Osteoblast (primary cell): ENCODE measurements around the gene SIX1. TPM values are rescaled to one million over a fixed set of nuclear protein-coding genes. Genes with fewer than 3 reads are reported as not detected.

Experiments used
- DNase-seq: peaks from one replicate; pipeline ENCODE4 v3.0.0; 2011; ENCODE audit warnings: low spot score, mixed read lengths; ENCODE audit not compliant: insufficient read length; ENCODE audit errors: missing footprints
- H2AFZ ChIP-seq: 2 replicates; pipeline ENCODE4 v1.6.0; 2011; ENCODE audit warnings: mild to moderate bottlenecking, low read length
- H3K27ac ChIP-seq: 2 replicates; pipeline ENCODE4 v1.5.1; 2011; ENCODE audit warnings: mild to moderate bottlenecking, low read depth, low read length, moderate library complexity
- H3K27me3 ChIP-seq: 2 replicates; pipeline ENCODE4 v1.6.0; 2012; ENCODE audit warnings: mild to moderate bottlenecking, control low read depth, inconsistent platforms, low read length, moderate library complexity; ENCODE audit not compliant: insufficient read depth
- H3K36me3 ChIP-seq: 2 replicates; pipeline ENCODE4 v1.5.1; 2011; ENCODE audit warnings: mild to moderate bottlenecking, low read length, control low read depth, moderate library complexity; ENCODE audit not compliant: insufficient read depth
- H3K4me1 ChIP-seq: 2 replicates; pipeline ENCODE4 v1.5.1; 2011; ENCODE audit warnings: mild to moderate bottlenecking, low read length, control low read depth, moderate library complexity; ENCODE audit not compliant: insufficient read depth
- H3K4me2 ChIP-seq: 2 replicates; pipeline ENCODE4 v1.6.0; 2011; ENCODE audit warnings: mild to moderate bottlenecking, low read length; ENCODE audit not compliant: insufficient read depth
- H3K4me3 ChIP-seq: fragments of 200-600 bp; sonication (generic); 3 replicates; pipeline ENCODE4 v1.5.1; 2012; ENCODE audit warnings: mild to moderate bottlenecking, low read length, inconsistent platforms; ENCODE audit not compliant: insufficient read depth
- H3K79me2 ChIP-seq: 2 replicates; pipeline ENCODE4 v1.6.0; 2012; ENCODE audit warnings: mild to moderate bottlenecking, low read length, control low read depth, inconsistent platforms; ENCODE audit not compliant: insufficient read depth
- H3K9me3 ChIP-seq: 2 replicates; pipeline ENCODE4 v1.5.1; 2011; ENCODE audit warnings: low read depth, low read length, control low read depth
- H4K20me1 ChIP-seq: 2 replicates; pipeline ENCODE4 v1.6.0; 2012; ENCODE audit warnings: mild to moderate bottlenecking, low read length, control low read depth; ENCODE audit not compliant: insufficient read depth
- CTCF ChIP-seq: IDR thresholded peaks from 2 replicates; pipeline ENCODE4 v1.5.1; 2011; ENCODE audit warnings: mild to moderate bottlenecking, low read depth, low read length, moderate library complexity; ENCODE audit errors: extremely low read depth
- total RNA-seq: library from RNA; depleted of rRNA; stranded (reverse); fragments of >200 nt; gene quantifications from 2 replicates; pipeline ENCODE4 v1.2.3, GENCODE V29; 2012

The SIX1 gene
- total RNA-seq, 1 donor: 18.1 TPM

- peaks cover 6% of the 10 kb centered on the region for H3K4me1 ChIP-seq
- TF ChIP-seq CTCF: no peak
- no peaks in the 10 kb centered on the region for H3K27me3 ChIP-seq
- H3K79me2 ChIP-seq: peaks cover 16% of the 10 kb centered on the region
- no peaks in the 10 kb centered on the region for H3K9me3 ChIP-seq
- peak; percentile 87 for DNase-seq
- peak overlapping the region; percentile 72 for H3K27ac ChIP-seq
- peaks cover 8% of the 10 kb centered on the region for H3K36me3 ChIP-seq
- H3K4me3 ChIP-seq: peak overlapping the region; percentile 65
- H2AFZ ChIP-seq: peak overlapping the region; percentile 81
- no peaks in the 10 kb centered on the region for H4K20me1 ChIP-seq
- peak overlapping the region; percentile 78 for H3K4me2 ChIP-seq
These were observed 11.6 kb downstream of the SIX1 start for GRCh38 chr14:60637479-60638315.

- no peak for TF ChIP-seq CTCF
- no peak overlapping the region for H3K27ac ChIP-seq
- H3K9me3 ChIP-seq: no peaks in the 10 kb centered on the region
- H4K20me1 ChIP-seq: no peaks in the 10 kb centered on the region
- no peak overlapping the region for H3K4me2 ChIP-seq
- H3K27me3 ChIP-seq: no peaks in the 10 kb centered on the region
- H3K79me2 ChIP-seq: peaks cover 9% of the 10 kb centered on the region
- peaks cover 6% of the 10 kb centered on the region for H3K4me1 ChIP-seq
- no peak overlapping the region for H3K4me3 ChIP-seq
- DNase-seq: peak; percentile 81
- H3K36me3 ChIP-seq: peaks cover 1% of the 10 kb centered on the region
- H2AFZ ChIP-seq: peak overlapping the region; percentile 81
These were observed 12.3 kb downstream of the SIX1 start for GRCh38 chr14:60636879-60637478.

GRCh38 chr14:60634153-60634552 is 15.1 kb downstream of the SIX1 start:
- H3K79me2 ChIP-seq: no peaks in the 10 kb centered on the region
- H3K9me3 ChIP-seq: no peaks in the 10 kb centered on the region
- no peaks in the 10 kb centered on the region for H4K20me1 ChIP-seq
- peak overlapping the region; percentile 26 for H3K4me2 ChIP-seq
- no peak for DNase-seq
- peaks cover 6% of the 10 kb centered on the region for H3K4me1 ChIP-seq
- no peak for TF ChIP-seq CTCF
- no peak overlapping the region for H2AFZ ChIP-seq
- H3K36me3 ChIP-seq: no peaks in the 10 kb centered on the region
- H3K4me3 ChIP-seq: no peak overlapping the region
- H3K27me3 ChIP-seq: no peaks in the 10 kb centered on the region
- H3K27ac ChIP-seq: no peak overlapping the region

GRCh38 chr14:60632777-60633176 is 16.5 kb downstream of the SIX1 start:
- Histone ChIP-seq H3K9me3 (no peaks in the 10 kb centered on the region), H3K36me3 (no peaks in the 10 kb centered on the region), H3K4me2 (no peak overlapping the region), H3K4me1 (no peaks in the 10 kb centered on the region), H3K79me2 (no peaks in the 10 kb centered on the region), H2AFZ (no peak overlapping the region), H3K4me3 (no peak overlapping the region), H4K20me1 (no peaks in the 10 kb centered on the region), H3K27me3 (no peaks in the 10 kb centered on the region), H3K27ac (no peak overlapping the region)
- TF ChIP-seq CTCF: no peak
- DNase-seq: no peak
